Jurkat, Clone E6-1 (cell line): ENCODE measurements around the gene FAM222B.
"Not testable (repeated sequence)": the region's sequence is repeated elsewhere in the genome, so short reads cannot be mapped to it uniquely, and the experiment has no call there.

Experiments
- DNase-seq: peaks from one replicate; pipeline ENCODE4 v3.0.0-alpha.2; 2011; ENCODE audit warnings: low read depth, low spot score
- H3K4me3 ChIP-seq: 2 replicates; pipeline ENCODE4 v1.5.1; 2011; ENCODE audit warnings: mild to moderate bottlenecking, low read length, control low read depth, moderate library complexity

FAM222B gene

DNA sequence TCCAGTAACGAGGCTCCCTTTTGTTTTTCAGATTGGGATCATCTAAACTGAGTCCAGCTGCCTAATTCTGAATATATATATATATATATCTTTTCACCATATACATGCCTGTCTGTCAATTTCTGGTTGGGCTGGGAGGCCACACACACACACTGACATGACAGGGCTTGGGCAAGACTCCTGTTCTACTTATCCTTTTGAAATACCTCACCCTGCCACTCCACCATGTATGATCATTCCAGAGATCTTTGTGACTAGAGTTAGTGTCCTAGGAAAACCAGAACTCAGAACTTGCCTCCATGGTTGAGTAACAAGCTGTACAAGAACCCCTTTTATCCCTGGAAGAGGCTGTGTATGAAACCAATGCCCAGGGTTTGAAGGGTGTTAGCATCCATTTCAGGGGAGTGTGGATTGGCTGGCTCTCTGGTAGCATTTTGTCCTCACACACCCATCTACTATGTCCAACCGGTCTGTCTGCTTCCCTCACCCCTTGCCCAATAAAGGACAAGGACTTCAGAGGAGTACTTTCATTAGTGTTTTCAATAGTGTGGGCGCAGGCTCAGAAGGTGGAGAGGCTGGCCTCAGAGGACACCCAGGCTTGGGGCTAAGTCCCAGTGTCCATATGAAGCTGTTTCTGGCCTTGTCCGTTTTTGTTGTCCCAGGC lies 118.6 kb downstream of the FAM222B start:
- not testable (repeated sequence) for DNase-seq, H3K4me3 ChIP-seq

DNA sequence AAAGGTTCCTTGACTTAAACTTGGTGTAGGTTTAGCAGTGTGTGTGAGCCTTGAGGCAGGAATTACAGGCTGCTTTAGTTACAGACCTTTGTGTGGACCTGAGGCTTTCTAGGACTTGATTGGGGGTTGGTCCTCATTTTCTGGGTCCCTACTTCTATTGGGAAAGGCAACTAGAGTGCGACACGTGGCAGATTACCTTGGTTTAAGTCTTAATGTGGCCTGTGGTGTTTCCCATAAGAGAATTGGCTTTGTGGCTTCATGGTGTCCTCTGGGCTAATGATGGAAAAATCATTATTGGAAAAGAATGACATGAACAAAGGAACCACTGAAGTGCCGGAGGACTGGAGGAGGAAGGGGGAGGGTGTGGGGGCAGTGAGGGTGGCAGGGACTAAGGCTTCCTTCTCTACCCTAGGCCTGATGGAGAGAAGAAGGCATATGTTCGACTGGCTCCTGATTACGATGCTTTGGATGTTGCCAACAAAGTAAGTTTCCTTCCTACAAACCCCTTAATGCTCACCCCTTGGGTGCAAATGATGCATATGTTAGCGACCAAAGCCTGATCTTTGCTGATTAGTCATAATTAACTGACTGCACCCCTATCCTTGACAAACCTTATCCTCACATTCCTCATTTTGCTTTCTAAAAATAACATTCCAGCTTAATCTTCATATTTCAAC lies 119.3 kb downstream of the FAM222B start:
- no peak overlapping the region for H3K4me3 ChIP-seq
- DNase-seq, result no peak

DNA sequence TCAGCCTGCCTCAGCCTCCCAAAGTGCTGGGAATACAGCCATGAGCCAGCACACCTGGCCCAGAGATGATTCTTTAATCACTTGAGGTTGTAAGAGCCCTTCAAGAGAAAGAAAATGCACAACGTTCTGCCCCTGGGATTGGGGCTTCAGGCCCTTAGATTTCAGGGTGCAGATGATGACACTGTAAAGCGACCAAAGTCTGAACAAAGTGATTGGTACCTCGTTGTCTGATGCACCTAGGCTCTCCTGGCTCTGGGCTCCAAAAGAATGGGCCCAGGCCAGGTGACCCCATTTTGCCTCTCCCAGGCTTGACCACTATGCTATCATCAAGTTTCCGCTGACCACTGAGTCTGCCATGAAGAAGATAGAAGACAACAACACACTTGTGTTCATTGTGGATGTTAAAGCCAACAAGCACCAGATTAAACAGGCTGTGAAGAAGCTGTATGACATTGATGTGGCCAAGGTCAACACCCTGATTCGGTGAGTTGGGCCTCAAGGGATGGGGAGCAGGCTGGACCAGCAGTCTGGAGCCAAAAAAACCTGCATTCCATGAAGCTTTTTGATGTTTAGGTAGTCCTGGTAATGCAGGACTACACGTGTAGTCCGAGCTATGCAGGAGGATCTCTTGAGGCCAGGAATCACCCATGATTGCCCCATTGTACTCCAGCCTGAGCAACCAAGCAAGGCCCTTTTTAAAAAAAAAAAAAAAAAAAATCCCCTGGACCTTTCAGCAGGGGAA lies 120.0 kb downstream of the FAM222B start:
- H3K4me3 ChIP-seq, result no peak overlapping the region
- no peak for DNase-seq

DNA sequence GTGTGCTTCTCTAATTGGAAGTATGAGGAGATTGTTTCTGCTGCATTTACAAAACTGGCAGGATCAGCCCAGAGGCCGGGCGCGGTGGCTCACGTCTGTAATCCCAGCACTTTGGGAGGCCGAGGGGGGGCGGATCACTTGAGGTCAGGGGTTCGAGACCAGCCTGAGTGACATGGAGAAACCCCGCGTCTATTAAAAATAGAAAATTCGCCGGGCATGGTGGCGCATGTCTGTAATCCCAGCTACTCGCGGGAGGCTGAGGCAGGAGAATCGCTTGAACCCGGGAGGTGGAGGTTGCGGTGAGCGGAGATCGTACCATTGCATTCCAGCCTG lies 121.6 kb downstream of the FAM222B start:
- peak overlapping the region; percentile 99 for H3K4me3 ChIP-seq
- not testable (repeated sequence) for DNase-seq

DNA sequence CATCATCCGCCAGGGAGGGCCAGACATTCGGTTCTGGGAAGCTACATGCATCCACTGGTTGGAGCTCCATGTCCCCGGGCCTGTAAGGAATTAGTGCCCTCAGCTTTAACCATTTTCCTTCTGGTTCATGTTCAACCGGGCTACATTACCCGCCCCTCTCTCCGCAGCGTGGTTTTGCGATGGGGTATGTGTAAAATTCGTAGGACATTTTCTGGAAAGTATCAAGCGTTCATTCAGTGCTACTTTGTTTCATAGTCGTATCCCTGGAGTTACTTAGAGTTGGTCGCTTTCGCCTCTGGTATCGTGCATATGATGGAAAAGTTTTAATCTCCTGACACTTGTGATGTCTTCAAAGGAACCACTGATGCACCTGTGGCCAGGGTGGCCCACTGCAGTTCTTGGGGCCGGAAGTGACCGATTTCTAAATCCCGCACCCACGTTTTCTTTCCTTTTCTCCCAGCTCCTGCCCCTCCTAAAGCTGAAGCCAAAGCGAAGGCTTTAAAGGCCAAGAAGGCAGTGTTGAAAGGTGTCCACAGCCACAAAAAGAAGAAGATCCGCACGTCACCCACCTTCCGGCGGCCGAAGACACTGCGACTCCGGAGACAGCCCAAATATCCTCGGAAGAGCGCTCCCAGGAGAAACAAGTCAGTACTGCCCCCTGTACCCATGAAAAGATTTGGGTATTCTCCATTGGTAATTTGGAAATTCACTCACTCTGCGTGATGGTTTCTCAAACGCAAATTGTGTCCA lies 122.2 kb downstream of the FAM222B start:
- DNase-seq, result no peak
- peak overlapping the region; percentile 99 for H3K4me3 ChIP-seq

DNA sequence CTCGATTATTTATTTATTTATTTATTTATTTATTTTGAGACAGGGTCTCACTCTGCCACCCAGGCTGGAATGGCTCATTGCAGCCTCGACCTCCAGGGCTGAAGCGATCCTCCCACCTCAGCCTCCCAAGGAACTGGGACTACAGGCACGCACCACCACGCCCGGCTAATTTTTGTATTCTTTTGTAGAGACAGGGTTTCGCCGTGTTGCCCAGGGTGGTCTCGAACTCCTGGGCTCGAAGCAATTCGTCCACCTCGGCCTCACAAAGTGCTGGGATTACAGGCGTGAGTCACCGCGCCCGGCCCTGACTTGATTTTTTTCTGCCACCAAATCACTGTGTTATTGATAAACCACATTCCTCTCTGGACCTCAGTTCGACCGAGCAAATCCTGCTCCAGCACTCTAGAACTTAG lies 123.6 kb downstream of the FAM222B start:
- DNase-seq, result no peak
- H3K4me3 ChIP-seq, result peak overlapping the region; percentile 99

DNA sequence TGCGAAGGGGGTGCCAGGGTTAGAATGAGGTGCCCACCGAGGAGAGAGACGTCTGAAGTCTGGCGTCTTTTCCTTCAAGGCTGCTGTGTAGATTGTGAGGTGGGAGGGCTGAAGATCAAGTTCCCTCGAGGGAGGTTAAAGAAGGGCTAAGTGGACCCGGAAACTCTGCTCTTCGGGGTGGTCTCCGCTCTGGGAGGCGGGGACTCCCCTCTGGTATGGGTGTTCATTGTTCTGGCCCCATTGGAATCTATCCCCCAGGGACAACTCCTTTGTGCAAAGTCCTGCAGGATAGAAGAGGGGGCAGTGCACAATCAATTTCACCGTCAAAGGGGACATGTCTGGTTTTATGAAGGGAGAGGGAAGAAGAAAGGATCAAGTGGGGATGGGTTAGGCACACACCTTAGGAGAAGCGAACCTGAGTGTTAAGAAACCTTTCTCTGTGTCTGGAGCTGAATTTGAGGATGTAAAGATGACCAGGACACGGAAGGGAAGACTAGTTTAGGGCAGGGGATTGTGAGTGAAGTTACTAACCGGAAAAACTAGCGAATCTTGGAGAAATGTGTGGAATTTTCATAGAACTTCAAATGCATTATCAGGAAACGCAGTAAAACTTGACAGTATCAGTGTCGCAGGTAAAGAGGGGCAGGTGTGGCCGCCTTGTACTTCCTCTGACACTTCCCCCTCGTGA lies 124.1 kb downstream of the FAM222B start:
- DNase-seq, result no peak
- H3K4me3 ChIP-seq, result peak overlapping the region; percentile 99

DNA sequence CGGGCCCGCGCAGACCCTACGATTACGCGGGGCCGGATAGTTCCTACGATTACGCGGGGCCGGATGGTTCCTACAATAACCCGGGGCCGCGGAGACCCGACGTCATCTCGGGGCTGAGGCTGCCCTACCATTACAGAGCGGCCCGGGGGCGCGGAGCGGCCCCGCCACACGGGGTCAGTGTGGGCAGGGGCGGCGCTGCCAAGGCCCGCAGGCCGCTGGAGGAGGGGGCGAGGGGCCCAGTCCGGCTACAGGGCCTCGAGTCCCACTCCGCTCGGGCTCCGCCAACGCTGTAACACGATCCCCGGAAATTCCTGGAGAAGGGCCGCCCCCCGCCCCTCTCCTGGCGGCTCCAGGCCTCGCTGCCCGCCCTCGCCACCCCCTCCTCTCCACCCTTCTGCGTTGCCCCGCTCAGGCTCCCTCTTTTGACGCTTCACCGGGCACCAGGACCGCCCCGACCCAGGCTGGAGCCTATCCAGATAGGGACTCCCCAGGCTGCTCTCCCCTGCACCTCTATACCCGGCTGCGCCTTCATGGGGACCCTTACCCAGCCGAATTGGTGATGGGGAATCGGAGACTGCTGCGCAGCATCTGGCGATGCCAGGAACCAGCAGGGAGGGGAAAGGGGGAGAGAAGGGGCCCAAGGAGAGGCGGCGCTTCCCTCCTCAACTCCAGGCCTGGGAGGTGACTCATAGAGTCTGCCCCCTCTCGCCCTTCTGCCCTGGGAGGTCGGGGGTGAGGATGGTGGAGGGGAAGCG lies 124.8 kb downstream of the FAM222B start, which contains the start of gene RAB34:
RAB34 (minus strand) TSS at position 291 of the 755 bp plus-strand sequence. CDS start 602 bp downstream, outside the sequence.
- no peak within 1 kb of the TSS for H3K4me3 ChIP-seq
- no peak for DNase-seq

DNA sequence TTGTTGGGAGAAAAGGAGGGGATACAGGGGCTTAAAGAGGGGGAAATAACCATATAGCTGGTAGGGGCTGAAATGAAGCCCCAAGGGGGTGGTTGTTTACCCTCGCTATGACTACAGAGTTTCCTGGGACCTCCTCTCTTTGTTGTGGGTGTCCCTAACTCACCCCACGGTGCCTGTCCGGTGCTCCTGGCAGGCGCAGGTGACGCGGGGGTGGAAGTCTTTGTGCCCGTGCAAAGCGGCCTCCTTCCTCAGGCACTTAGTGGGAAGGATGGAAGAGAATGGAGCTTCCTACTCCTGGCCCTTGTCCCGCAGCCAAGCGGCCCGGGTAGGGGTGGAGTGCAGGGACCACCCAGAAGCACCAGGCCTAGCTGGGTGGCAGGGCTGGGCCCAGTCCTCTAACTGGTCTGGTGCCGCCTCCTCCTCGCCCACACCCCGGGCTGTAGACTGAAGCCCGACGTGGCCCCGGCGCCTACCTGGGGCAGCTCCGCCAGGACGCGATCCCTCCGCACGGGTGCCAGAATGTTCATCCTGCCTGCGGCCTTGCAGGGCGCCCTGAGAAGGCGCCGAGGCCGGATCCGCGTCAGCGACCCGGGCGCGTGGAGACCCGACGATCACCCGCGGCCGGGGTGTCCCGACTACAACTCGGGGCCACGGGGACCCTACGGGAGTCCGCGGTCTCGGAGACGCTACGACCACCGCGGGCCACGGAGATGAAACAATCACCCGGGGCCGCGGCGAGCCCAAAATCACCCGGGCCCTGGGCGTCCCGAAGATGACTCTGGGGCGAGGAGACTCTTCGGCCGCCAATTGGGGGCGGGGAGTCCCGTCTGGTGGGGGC lies 125.6 kb downstream of the FAM222B start:
- H3K4me3 ChIP-seq, result no peak overlapping the region
- no peak for DNase-seq

DNA sequence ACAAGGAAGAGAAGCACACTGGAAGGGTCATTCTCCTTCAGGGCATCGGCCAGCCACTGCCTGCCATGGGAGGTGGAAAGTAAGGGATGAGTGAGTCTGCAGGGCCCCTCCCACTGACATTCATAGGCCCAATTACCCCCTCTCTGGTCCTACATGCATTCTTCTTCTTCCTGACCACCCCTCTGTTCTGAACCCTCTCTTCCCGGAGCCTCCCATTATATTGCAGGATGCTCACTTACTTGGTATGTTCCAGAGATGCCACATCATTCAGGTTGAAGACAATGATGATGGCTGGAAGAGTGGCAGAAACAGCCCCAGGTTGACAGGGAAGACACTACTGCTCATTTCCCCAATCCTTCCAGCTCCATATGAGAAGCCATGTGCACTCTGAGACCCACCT lies 127.4 kb downstream of the FAM222B start:
- no peak overlapping the region for H3K4me3 ChIP-seq
- no peak for DNase-seq

DNA sequence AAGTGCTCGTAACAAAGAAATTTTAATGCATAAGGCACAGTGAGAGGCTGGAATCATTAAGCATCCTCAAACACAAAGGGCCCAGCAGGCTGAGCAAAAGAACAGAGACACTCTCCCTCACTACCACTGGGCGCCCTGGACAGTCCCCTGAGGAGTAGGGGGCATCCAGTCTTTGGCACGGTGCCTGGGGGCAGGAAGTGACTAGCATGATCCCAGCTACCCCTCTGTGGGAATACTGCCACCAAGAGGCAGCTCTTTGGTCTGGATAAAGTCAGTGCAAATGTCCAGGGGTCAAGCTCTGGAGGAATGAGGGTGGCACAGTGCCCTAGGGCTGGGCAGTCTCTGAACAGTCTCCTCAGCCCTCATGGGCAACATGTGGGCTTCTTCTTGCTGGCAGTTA lies 128.3 kb downstream of the FAM222B start:
- H3K4me3 ChIP-seq, result no peak overlapping the region
- no peak for DNase-seq

DNA sequence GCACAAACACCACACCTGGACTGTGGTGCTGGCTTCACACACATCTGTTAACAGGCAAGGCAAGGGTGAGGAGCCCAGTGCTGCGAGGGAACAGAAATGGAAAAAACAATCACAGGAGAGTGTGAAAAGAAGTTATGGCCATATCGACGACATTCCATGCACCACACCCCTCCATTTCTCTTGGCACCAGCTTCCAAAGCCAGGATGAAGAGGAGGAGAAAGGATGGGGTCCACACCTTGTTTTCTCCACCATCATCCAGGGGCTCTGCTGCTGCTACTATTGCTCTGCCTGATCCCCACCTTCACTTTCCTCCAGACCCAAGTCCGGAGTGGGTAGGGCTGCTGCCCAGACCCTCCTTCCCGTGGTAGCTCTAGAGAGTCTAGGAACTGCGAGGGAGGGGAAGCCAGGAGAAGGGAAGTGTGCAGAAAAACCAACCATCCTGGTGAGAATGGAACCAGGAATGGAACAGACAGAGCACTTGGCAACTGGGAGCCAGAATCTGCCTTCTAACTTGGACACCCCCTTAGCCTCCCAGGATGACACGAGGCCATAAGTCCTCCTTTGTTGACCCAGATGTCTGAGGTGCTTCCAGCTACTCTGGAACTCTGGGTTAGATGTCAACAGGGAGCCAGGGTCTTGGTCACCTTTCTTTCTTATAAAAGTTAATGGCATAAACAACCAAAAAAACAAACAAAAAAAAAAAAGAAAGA lies 129.7 kb downstream of the FAM222B start:
- H3K4me3 ChIP-seq, result no peak overlapping the region

DNA sequence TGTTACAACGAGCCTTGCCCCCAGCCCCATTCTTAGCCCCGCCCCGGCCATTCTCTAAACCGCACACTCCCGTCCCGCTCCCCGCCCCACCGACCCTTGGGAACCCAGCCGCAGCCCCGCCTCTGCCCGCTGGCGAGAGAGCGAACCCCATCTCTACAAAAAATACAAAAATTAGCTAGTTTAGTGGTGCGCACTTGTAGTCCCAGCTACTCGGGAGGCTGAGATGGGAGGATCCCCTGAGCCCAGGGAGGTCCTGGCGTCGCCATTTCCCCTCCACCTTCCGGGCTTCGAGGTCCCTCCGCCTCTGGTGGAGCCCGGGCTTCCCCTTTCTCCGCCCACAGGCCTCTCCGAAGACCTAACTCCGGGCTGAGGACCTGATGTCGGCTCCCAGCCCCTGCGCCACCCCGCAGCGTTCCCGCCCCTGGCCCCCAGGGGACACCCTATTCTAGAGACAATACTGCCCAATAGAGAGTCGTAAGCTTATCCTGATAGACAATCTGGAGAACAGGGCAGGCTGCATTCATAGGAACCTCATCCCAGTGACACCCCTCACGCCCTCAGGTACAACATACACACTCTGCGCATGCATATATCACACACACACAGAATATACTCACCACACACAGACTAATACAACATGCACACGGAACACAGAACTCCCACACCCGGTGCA lies 130.4 kb downstream of the FAM222B start:
- H3K4me3 ChIP-seq, result no peak overlapping the region
- no peak for DNase-seq

More for the DNA sequence above, 129.7 kb downstream of the FAM222B start:
- no peak for DNase-seq

DNA sequence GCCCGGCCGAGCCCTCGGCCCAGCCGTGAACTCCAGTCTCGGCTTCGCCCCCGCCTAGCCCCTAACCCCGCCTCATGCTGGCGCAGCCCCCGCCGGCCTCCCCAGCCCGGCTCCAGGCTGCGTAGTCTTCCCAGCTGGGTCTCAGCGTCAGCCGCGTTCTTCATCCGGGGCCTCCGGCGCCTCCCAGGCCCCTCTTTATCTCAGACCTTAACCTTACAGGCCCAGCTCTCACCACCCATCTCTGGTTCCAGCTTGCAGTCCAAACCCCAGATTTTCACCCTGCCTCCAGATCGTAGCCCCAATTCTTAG lies 130.9 kb downstream of the FAM222B start, which contains the start of gene PROCA1:
PROCA1 (minus strand) TSS at position 166 of the 309 bp plus-strand sequence. CDS start 228 bp downstream, outside the sequence.
- DNase-seq, result no peak
- peak within 1 kb of the TSS; percentile 56 for H3K4me3 ChIP-seq

DNA sequence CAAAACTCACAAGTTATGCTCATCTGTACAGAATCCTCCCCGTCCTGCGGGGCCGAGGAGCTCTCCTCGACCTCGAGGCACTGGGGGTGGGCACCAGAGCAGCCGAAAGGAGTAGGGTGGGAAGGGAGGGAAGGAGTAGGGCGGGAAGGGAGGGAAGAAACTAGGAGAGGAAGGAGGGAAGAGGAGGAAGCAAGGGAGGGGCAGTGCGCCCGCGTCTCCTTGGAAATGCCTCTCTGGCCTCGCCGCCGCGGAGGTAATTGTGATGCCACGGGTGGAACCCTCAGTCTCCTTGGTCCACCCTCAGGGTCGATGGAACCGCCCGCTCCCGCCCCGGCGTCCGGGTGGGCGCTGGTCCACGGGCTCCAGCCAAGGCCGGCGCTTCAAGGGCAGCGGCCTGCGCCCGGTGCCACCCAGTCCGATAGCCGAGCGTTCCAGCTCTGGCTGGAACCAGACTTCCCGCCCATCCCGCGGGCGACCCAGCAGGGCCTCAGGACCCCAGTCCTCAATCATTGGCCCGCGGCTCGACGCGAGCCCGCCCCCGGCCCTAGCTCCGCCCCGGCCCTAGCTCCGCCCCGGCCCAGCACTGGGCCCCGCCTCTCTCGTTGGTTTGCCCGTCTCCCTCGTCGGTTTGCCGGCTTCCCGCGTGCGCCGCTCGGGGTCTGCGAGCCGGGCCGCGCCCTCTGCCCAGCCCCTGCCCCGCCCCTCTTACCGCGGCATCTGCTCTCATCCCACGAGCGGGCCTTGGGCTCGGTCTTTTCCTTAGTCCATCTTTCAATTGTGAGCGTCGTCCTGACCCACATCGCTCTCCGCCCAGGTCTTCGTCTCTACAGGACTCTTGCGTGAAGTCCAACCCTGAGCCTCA lies 131.5 kb downstream of the FAM222B start:
- peak overlapping the region; percentile 56 for H3K4me3 ChIP-seq
- DNase-seq, result peak; percentile 68

DNA sequence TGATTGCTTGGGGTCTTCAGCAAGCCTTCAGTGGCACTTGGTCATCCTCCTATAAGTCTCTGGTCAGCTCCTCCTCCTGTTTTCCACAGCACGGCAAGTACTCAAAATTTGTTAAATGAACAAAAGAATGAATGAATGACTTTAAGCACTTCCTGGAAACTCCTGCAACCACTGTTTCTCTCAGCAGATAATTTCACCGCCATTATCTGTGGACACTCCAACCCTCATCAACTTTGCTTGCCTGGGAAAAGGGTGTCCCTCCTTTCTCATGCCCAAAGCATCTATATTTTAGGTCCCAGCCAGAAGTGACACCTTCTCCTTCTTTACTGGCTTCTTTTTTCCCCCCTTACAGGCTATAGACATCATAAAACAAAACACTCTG lies 135.3 kb downstream of the FAM222B start:
- DNase-seq, result no peak
- no peak overlapping the region for H3K4me3 ChIP-seq
